GM18517 (cell line): ENCODE results near the gene KCNQ2.

Source experiments
- ATAC-seq: cut with Tn5 transposase; IDR thresholded peaks from one replicate; pipeline ENCODE4 v1.9.1; 2021; ENCODE audit warnings: mild to moderate bottlenecking, moderate library complexity; ENCODE audit not compliant: unreplicated experiment

Gene KCNQ2

DNA sequence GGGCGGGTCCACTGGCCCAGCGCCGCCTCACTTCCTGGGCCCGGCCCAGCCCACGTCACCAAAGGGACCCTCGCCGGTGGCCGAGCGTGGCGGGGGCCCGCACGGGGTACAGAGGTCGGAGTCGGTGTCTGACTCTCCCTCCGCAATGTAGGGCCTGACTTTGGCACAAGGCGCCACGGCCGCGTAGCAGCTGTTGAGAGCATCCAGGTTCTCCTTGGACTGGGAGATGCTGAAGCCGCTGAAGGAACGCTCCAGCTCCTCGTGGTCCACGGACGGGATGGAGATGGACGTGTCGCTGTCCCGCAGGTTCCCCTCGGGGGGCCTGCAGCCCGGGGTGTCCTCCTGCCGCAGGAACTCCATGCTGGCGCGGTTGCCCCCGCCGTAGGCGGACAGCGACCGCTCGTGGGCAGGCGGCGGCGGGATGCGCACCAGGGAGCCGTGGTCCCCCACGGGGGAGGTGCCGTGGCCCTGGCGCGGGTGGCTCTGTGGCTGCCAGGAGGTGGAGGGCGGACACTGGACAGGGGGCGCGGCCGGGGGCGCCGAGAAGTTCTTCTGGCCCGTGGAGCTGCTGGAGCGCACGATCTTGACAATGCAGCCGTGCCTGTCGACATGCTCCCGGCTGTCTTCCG is 65.7 kb downstream of the KCNQ2 start:
- no peak for ATAC-seq

DNA sequence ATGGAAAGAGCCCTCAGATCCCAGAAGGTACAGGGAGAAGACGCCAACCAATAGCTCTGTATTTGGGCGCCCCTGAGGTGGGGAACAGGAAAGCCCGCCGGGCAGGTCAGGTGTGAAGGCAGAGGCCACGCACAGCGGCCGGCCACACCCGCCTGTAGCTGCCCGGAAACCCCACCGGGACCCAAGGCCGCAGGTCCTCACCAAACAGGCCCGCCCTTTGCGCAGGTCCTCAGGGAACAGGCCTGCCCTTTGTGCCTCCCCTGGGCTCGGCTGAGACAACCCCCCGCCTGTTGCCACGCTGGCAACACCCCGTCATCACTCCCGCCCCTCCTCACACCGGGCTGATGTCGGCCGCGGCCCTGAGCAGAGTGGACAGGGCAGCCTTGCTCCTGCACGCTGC is 66.4 kb downstream of the KCNQ2 start:
- no peak for ATAC-seq

DNA sequence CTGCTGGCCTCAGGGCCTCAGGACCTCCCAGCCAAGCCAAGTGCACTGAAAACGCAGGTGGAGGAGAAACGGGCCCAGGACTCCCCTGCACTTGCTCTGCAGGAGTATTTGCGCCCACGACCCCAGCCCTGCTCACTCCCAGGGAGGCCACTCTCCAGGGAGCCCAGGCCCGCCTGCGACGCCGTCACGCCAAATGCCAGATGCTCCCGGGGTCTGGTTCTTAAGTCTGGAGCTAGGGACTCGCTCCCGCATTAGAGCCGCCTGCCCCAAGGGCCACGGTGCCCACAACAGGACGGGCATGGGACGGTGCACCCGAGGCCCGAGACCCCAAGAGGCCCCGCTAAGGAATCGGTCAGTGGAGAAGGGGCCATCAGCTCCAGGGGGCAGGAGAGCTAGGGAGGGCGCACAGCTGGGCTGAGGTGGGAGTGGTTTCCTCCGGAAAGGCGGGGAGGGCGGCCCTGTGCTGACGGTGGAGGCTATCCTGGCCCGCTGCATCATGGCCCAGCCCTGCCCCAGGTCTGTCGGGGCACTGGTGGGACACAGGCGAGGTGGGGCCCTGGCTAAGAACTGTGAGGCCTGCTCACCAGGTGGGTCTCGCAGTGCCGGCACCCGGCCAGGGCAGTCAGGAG is 67.2 kb downstream of the KCNQ2 start:
- no peak for ATAC-seq

DNA sequence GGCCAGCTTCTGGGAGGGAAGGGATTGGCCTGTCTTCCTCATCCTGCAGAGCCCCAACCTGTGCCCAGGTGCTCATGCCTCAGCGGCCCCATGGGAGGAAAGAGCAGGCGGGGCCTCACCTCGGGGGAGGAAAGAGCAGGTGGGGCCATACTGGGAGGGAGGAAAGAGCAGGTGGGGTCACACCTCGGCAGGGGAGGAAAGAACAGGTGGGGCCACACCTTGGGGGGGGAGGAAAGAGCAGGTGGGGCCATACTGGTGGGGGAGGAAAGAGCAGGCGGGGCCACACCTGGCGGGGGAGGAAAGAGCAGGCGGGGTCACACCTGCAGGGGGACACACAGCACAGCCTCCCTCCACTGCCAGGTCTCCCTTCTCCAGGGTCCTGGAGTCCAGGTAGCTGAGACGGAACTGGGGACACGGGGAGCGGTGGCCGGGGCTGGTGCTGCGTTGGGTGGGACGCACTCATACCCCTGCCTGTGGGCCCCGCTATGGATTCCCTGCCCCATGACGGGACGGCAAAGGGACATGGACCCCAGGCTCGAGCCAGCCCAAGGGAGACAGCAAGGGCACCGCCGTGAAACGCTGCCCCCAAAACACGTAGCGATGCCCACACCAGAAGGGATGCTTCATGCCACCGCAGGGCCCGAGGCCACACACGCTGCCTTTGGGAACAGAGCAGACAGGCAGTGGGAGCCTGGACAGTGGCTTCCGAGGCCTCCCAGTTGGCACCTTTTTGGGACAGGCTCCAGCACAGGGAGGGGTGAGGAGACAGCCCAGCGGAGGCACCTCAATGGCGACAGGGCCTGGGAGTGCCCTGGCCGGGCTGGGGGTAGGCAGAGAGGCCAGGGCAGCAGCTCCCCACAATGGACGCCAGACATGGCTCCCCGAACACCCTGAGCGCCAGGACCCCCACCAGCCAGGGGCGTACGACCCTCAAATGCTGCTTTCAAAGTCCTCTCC is 68.0 kb downstream of the KCNQ2 start:
- ATAC-seq, result no peak

DNA sequence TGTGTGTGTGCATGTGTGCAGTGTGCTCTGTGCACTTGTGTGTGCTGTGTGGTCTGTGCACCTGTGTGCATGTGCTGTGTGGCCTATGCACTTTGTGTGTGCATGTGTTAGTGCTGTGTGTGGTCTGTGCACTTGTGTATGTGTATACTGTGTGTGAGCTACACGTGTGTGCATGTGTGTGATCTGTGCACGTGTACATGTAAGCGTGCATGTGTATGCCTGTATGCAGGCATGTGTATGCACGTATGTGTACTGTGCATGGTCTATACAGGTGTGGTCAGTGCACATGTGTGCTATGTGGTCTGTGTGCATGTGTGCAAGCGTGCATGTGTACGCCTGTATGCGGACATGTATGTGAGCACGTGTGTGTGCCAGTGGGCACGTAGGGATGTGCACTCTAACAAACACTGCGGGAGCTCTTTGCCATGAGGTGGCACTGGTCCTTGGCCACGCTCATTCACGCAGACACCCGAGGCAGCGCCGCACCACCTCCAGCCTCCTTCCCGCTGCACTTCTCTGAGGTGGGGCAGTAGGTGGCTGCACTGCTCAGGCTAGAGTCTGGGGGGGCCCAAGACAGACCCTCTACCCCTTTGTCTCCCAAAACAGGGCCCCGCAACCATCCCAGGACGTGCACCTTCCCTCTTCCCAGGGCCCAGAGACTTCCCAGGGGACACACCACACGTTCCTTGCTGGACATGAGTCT is 68.9 kb downstream of the KCNQ2 start:
- no peak for ATAC-seq

DNA sequence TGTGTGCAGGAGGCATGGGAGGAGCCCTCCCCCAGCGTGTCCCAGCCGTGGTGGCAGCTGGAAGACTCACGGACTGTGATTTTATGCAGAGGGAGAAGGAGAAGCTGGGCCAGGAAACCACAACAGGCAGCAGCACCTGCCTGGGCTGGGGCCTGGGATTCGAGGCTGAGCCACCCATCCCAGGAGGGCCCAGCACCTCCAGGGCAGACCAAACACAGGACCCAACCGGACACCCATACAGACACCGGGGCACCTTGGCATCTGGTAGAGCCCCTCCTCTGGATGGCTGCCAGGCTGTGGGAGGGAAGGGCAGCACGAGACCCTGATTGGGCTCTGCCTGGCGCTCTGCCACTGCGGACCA is 69.6 kb downstream of the KCNQ2 start:
- ATAC-seq, result no peak

DNA sequence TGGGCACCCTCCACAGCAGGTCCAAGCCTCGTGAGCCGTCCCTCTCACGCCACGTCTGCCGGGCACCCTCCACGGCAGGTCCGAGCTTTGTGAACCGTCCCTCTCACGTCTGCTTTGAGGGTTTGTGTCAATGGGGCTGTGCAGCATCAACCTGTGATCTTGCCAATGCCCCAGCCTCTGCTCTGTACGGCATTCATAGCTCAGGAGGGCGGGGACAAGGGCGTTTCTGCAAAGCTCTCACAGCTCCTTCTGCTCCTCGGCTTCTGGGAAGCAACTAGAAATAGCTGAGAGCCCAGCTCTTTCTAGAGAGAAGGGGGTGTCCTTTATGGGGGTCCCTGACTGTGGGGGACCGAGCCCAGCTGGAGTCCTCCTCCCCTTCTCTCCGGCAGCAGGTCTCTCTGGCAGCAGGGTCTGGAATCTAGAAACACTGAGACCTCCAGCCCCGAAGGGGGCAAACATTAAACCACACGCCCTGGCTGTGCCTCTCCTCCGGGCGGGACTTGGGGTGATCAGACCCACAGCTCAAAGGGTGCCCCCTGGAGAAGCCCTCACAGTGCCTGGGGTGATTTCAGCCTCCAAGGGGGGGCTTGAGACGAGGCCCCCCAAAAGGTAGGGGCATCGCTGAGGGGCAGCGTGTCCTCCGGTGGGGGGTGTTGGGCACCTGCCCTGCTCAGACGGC is 70.1 kb downstream of the KCNQ2 start:
- no peak for ATAC-seq

DNA sequence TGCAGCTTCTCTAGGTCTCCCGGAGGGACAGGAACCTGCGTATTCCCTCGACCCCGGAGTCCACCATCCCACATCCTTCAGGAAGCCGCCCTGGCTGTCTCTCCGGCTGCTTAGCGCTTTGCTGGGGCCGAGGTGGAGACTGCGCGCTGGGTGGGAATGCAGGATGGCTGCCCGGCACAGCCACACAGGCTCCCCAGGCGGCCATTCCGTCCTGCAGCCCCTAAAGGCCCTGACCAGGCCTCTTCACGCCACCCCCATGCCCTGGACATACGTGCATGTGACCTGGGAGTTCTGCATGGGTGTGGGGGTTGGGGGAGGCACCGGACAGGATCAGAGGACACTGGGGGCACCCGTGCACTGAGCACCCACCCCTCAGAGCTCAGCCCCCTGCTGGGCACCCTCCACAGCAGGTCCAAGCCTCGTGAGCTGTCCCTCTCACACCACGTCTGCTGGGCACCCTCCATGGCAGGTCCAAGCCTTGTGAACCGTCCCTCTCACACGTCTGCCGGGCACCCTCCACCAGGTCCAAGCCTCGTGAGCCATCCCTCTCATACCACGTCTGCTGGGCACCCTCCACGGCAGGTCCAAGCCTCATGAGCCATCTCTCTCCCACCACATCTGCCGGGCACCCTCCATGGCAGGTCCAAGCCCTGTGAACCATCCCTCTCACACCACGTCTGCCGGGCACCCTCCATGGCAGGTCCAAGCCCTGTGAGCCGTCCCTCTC is 70.9 kb downstream of the KCNQ2 start:
- no peak for ATAC-seq

DNA sequence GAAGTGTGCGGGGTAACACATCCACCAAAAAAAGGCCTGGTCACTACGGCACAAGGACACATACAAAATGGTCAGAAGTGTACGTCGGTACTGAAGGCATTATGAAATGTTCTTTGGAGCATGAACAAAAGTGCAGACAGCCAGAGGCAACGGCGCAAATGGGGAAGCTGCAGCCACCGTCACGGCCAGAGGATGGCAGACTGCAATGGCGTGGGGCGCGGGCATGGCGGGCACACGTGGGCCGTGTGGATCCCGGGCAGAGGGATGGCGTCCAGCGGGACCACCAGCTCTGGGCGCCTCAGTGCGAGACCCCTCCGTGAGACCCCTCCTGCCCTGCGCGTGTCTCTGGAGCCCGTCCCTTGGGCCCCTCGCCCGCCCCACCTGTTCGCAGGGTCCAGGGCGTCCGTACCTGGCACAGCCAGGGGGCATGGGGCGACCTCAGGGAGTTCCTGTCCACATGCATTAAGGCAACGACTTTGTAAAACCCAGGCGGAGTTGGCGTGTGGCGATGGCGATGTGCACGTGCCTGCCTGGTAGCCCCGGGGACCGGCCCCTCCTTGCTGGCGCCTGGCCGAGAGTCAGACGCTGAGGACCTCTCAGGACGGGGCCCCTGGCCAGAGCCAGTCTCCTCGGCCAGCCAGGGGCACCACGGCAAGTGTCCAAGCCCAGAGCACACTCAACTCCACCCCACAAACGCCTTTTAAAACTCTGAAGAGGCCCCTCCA is 71.8 kb downstream of the KCNQ2 start:
- ATAC-seq, result no peak

DNA sequence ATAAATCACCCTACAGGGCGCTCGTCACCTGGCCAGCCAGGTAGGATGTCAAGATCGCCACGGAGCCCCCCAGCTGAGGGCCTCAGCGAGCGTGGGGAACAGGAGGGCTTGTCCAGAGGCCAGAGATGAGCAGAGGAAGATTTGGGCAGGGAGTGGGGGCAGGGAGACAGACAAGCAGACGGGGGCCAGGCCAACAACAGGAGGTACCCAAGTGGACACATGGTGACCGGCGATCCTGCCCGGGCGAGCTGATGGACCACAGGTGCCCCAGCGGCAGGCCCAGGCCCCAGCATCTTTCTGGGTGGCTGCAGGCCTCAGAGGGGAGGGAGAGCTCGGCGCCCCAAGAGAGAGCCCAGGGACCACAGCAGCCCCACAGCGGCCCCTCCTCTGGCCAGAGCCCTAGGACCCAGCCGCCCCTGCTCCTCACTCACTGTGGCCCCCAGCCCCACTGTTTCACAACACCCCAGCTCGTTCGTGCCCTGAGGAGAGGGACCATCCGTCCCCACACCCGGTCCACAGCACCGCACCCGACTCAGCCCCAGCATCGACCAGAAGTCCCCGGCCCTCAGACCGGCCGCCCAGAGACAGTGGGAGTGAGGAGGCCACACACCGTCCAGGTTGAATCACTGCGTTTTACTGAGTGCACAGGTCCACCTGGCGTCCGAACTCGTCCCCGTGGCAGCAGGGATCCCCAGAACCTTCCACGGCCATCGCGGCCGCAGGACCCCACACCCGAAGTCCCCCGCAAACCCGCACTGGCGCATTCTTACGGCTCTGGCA is 72.7 kb downstream of the KCNQ2 start:
- no peak for ATAC-seq

DNA sequence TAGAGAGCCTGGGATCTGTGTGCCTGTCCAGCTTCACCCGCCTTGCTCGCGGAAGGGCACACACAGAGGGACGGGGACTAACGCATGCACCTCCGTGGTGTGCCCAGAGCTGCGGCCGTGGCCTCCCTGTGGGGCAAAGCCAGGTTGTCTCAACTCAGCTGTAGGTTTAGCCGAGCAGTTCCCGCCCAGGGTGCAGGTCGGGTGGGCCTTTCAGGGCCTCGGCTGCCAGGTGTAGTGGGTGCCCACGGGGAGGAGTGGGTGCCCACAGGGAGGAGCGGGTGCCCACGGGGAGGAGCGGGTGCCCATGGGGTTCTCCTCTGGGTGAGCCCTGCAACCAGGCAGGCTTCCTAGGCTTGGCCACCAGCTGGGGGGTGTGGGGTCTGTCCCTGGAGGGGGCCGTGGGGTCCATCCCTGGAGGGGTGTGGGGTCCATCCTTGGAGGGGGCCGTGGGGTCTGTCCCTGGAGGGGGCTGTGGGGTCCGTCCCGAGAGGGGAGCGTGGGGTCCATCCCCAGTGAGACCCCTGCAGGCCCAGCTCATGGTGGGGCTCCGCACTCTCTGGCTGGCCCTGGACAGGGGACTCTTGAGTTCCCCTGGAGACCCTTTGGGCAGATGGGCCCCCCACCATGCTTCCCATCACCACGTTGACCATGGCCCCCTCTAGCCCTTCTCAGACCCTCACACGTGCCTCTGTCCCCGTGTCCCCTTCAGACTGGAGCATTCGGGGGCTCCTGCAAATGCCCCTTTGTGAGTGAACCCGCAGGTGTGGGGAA is 73.5 kb downstream of the KCNQ2 start:
- no peak for ATAC-seq

DNA sequence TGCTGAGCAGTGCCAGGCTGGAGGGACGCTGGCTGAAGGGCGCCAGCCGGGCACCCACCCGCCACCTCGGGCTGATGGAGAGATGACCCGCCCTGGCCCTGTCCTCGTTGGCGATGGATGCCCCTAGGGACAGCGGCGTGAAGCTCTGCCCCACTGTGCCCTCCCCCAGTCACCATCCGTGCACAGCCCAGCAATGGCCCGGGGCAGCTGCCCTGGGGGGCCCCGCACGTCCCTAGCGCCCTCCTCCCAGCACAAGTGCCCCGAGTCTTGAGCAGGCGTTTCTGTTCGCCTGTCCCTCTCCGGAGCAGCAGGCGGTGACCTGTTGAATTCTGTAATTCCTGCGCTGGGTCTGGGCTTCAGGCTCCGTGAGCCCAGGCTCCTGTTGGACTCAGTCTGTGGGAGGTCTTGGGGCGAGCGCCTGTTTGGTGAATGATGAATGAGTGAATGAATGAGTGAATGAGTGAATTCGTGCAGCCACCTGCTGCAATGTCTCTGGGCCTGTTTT is 74.5 kb downstream of the KCNQ2 start:
- no peak for ATAC-seq

DNA sequence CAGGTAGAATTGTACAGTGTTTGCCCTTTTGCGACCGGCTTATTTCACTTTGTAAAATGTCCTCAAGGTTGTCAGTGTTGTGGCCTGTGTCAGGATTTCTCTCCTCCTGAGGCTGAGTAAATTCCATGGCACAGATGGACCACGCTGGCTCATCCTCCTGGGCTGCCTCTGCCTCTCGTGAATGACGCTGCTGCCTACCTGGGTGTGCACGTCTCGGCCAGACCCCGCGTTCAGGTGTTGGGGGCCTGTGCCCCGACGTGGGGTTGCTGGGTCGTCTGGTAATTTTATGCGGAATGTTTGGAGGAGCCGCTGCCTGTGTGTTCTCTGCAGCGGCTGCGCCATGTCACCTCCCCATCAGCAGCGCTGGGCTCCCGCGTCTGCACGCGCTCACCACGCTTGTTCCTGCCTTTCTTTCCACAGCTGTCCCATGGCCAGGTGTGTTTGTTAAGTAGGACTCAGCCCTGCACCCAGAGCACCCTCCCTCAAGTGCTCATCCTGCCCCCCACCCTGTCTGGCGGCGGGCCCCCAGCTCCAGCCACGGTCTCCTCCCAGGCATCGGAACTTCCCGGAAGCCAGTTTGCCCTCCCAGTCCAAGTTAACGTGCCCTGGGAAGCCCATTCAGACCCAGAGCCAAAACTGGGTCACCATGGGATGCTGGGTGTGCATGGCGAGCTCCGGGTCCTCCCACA is 75.2 kb downstream of the KCNQ2 start:
- no peak for ATAC-seq

DNA sequence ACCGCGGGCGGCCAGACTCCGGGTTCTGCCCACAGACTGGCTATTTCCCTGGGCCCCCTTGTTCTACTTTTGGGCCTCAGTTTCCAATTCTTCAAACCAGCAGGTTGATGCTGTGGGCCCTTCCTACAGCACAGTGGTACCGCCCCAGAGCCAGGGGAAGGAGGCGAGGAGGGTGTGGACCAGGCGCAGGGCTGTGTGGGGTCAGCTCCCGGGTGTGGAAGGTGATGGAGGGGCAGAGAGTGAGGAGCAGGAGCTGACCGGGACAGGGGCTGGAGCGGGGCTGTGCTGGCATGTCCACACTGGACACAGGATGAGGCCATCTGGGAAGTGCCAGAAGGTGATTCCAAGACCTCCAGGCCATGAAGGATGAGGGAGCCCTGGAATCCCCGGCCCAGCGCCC is 76.2 kb downstream of the KCNQ2 start:
- no peak for ATAC-seq

DNA sequence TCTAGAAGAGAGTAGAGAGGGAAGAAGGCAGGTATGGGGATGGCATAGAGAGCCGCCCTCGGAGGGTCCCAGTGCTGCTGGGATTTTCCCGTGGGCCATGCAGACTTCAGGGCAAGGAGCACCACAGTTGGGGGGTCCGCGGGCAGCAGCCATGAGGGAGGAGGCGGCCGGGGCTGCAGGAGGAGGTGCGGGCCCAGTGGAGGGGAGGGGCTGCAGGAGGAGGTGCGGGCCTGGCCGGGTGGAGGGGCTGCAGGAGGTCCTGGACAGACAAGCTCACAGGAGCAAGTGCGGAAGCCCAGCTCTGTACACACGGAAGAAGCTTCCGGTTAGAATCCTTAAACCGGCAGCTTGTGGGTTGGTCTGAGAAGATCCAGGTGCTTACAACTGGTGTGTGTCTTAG is 76.7 kb downstream of the KCNQ2 start:
- ATAC-seq, result no peak

DNA sequence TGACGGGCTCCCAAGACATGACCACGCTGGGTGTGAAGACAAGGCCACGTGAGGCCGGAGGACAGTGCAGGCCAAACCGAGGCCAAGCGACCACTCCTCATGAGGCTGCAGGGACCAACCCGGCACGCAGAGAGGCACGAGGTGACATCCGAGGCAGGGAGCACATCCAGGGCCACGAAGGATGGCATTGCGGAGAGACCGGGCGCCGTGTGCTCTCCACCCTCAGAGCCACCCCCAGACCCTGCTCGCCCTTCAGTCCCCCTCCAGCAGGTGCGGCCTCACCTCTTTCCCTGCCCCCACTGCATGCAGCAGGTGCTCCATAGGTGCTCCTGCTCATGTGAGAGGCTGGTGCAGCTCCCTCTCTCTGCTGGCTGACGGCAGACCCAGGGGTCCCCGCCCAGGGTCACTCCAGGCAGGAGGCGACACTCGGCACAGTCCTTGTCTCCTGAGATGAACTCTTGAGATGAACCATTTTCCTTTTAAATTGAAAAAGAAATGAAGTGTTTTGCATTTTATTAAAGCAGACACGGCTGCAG is 77.5 kb downstream of the KCNQ2 start:
- ATAC-seq, result no peak
